GM19238 (cell line): ENCODE results near the gene ITGB4.
"Not testable (repeated sequence)": the region's sequence is repeated elsewhere in the genome, so short reads cannot be mapped to it uniquely, and the experiment has no call there.

ENCODE experiments used
- DNase-seq: peaks from one replicate; pipeline ENCODE4 v3.0.0; 2011; ENCODE audit warnings: low spot score; ENCODE audit not compliant: insufficient read length

ITGB4 gene

DNA sequence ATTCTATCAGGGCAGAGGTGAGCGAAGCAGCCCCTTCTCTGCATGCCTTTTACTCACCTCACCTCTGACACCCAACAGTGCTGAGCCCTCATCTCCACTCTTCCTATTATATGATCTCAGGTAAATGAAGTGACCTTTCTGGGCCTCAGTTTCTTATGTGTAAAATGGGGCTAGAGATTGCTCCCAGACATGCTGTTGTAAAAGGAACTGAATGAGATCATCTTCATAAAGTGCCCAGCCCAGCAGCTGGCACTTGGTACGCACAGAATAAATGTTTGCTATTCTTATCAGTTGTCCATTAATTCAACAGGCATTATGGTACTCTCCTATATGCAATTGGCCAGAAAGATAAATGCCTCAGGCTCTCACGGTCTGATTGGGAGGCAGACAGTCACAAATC, 48.3 kb downstream of the ITGB4 start:
- DNase-seq, result no peak

DNA sequence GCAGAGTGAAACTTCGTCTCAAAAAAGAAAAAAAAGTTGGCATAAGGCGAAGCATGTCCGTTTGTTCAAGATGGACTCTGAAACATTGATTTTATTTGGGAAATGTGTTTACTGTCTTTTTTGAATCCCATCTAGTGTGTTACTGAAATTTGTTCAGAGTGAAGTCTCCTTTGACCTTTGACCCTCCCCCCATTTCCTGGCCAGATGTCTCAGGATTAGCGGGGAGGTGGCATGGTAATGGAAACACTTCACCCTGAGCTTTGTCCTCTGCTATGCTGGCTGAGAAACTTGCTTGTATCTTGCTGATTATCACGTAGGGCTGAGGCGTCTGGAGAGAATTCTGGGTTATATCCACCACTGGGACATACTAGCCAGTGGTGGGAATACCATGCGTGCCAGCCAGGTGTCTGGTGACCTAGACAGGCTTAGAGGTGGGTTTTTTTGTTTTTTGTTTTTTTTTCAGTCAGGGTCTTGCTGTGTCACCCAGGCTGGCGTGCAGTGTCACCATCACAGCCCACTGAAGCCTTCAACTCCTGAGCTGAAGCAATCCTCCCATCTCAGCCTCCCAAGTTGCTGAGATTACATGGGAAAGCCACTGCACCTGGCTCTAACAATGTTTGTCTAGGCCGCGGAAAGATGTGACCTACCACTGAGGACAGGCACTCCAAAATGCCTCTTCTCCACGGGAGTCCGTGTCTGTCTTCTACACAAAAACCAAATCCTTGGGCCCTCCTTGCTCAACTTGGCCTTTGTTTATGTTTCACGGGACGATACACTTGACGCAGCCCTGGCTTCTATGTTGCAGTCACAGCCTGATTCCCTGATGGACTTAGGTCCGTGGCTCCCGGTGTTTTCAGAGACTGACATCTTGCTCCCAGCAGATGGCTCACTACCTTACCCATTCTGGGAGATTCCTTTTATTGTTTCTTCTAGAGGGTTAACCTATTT, 50.3 kb downstream of the ITGB4 start:
- DNase-seq, result no peak

DNA sequence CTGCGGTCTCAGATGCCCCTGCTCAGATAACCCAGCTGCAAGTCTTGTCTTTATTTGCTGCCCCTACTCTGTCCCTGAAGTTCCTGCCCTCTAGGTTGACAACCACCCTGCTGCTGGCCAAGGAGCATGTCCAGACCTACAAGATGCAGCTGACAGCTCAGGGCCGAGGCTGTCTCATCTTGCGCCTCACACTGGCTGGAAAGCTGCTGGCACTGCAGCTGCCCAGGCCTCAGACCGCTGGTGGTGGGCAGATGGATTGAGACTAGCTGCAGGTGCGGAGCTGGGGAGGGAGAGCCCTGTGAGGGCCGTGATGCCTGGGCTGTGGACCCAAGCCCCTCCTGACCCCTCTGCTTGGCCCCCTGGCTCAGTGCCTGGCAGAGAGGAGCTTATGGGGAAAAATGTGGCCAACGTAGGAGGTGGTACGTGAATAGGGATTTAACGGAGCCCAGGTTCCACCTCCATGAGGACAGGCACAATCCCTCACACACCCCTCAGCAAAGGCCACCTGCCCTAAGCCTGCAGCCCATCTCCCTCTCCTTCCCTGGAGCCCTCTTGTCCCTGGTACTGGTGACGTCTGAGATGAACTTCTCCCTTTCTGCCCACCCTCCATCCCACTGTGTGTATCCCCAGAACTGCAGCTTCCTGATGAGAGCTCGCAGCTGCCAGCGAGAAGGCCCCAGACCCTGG, 52.0 kb downstream of the ITGB4 start:
- DNase-seq, result no peak

DNA sequence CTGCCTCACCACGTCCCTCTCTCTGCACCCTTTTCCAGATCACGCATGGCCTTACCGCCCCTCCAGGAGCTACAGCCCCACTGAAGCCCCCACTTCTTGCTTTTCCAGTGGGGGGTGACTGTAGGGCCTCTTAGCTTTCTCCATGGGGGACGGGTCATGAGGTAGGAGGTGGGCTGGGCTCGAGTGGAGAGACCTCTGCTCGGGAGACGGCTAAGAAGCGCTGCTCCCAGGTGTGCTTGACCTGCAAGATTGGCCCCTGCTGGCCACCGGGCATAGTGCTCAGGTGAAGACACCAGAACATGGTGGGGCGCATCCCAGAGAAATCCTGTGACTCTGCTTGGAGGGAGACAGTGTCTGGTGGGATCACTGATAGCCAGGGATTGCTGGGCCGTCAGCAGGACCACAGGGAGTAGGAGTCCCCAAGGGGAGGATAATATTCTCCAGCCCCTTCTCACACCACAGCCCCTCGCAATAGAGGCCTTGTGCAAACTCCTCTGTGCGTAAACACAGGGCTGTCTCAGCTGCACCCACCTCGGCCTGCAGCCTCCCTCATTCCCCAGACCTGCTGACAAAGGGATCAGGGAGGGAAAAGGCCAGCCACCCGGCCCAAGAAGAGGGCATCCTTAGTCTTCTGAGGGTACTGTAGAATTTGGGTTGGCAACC, 52.7 kb downstream of the ITGB4 start:
- DNase-seq, result no peak

DNA sequence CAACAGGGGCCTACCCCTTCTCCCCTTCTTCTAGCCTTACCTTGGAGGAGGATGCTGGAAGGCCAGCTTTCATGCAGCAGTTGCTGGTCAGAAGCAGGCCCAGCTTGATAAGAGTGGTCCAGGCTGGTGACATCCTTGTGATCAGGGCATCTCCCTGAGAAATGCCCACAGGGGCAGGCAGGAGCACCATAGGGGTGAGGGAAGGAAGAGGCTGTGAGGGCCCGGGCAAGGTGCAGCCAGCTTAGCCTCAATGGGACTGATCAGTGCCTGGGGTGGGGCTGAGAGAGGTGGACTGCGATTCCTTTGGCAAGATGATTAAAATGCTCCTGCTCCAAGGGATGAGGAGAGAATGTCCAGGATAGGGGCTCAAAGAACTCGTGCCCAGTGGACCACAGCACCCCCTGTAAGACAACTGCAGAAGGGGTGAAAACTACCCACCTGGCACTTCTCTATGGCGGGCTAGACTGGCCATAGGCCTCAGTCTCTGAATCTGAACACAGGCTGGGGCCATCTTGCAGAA, 53.3 kb downstream of the ITGB4 start:
- DNase-seq, result no peak

DNA sequence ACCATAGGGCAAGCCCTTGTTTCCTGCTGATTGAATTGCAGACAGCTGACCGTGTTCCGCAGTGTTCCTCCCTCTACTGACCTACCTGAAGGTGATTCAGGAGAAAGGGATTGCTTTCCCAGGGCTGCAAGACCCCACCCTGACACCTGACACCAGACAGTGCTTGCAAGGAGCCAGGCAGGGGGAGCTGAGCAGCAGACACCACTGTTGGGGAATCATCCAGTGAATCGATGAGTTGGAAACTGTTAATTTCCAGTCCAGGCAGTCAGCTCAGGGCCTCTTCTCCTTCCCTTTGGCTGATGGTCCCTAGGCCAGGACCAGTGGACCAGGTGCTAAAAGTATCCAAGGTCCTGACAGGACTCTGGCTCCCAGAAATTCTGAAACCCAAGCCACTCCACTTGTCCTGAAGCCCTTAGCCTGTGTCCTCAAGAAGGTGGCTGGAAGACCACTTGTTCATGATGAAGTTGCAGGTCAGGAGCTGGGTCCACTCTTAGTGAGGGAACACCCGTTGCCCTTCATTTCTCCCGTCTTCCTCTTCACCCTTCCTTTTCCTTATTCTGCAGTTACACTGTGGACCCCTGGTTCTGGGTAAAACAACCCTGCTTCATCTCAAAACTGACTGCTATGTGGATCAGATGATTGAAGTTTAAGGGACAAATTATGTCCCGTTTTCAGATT, 53.9 kb downstream of the ITGB4 start:
- no peak for DNase-seq

DNA sequence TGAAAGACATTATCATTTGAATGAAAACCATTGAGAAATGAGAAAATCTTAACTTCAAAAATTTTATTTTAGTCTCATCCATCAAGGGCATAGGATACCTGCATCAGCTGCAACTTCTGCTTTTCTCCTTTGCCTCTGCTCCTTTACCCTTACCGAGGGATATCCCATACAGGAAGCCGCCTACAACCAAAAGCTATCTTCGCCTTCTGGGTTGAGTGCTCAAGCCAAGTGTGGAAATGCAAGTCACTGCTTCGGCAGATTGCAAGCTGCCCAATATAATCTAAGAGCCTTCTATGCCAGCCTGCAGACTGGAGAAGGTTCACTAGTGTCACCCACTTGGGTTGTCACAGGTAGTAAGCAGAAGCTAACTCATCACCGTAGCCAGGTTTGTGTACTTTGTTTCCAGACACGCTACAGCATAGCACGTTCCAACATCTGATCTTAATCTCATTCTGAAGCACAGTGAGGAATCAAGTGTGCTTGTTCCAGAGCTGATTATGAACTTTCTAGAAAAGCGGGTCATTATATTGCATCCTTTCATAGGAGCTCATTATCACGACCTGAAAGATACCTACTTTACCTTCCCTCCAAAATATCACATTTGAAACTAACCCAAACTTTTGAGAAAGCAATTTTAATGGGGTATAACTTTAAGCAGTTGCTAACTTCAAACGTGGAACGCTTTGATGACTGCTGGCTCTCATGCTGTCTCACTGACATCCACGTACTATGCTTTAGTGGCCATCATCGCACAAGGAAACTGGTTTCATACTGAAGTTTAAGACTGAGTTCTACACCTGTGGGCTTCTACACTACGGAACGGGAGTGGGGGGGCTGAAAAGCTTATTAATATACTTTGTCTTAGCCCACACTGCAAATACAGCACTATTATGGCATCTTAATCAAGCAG, 55.4 kb downstream of the ITGB4 start:
- no peak for DNase-seq

DNA sequence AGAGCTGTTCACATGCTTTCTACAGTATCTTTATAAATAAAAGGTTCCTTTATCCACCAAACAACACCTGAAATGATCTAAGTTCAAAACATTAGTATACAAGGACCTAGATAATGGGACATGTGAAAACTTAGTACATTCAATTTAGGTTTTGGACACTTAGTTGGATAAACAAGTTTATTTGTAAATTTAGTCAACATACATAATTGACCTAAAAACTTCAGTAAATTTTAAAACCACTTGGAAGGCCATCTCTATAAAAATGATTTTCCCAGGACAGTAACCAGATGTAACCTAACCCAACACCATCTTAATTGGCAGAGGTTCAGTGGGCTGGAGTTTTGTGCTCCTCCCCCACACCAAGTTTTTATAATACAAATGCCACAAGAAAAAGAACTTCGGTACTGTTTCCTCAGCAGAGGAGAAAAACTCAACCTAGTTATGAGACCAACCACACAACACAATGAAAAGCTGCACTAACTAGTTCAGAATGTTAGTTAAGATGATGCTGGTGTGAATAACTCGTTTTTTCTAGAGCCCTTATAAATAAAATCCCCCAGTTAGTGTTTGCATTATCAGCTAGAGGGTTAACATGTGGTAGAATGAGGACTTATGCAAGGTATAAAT, 56.1 kb downstream of the ITGB4 start:
- DNase-seq, result no peak

DNA sequence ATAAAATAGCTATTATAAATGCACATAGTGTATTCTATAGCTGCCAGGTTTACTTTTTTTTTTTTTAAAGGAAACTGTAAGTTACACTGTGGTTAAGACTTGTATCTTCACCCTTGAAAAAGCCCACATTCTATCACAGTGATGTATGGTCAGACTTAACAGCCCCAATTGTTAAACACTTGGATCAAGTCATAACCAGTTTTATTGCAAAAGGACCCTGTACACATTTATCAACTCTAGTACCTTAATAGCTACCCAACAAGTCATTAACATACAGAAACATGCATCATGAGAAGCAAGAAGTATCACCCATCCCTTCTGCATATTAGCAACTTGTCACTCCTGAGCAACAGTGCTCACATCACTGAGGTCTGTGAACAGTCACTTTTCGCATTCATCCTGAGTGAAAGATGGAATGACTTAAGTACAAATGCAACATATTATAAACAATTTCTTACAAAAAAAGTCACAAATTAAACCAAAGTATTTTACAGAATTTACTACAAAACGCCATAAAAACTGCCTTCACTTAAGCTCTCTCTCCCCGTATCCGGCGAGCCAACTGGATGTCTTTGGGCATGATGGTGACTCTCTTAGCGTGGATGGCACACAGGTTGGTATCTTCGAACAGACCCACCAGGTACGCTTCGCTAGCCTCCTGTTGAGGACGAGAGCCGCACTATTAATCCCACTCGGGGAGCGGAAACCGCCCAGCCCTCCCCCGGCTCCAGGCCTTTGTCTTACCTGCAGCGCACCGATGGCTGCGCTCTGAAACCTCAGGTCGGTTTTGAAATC, 57.0 kb downstream of the ITGB4 start:
- DNase-seq, result not testable (repeated sequence)

DNA sequence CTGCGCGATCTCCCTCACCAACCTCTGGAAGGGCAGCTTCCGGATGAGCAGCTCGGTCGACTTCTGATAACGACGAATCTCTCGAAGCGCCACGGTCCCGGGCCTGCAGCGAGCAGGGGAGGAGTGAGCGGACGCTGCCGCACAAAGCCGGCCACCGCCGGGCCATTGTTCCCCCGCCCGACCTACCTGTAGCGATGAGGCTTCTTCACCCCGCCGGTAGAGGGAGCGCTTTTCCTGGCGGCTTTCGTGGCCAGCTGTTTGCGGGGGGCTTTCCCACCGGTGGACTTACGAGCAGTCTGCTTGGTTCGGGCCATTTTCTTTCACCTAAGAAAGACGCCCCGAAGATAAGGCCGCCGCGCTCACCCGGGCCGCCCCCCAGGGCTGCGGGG, 57.6 kb downstream of the ITGB4 start:
- DNase-seq, result no peak

DNA sequence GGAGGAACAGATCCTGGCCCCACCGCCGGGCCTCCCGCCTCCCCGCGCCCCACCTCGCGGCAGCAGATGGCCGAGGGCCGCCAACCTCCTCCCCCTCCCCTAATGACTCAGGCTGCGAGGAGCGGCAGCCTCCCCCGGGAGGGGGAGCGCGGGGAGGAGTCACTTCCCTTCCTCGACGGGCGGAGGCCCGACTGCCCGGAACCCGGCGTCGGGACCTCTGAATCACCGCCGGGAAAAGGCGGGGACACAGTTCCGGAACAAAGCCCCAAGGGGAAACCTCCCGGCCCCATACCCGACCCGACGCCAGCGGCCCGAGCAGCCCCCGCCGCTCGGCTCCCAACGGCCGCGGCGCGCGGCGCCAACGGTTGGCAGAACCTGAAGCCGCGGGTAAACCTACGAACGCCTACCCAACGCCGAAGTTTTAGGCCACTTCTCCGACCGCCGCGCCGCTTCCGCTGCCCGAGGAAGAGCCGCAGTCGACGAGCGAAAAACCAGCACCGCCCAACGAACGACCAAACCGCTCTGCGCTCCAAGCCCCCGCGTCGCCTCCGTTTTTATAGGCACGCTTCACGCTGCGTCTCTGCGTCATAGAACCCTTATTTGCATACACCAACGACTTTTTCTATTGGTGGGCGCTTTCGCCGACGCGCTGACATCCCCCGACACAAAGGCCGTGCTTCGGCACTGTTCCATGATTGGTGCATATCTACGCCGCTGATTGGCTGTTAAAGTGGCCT, 58.2 kb downstream of the ITGB4 start:
- peak; percentile 92 for DNase-seq

DNA sequence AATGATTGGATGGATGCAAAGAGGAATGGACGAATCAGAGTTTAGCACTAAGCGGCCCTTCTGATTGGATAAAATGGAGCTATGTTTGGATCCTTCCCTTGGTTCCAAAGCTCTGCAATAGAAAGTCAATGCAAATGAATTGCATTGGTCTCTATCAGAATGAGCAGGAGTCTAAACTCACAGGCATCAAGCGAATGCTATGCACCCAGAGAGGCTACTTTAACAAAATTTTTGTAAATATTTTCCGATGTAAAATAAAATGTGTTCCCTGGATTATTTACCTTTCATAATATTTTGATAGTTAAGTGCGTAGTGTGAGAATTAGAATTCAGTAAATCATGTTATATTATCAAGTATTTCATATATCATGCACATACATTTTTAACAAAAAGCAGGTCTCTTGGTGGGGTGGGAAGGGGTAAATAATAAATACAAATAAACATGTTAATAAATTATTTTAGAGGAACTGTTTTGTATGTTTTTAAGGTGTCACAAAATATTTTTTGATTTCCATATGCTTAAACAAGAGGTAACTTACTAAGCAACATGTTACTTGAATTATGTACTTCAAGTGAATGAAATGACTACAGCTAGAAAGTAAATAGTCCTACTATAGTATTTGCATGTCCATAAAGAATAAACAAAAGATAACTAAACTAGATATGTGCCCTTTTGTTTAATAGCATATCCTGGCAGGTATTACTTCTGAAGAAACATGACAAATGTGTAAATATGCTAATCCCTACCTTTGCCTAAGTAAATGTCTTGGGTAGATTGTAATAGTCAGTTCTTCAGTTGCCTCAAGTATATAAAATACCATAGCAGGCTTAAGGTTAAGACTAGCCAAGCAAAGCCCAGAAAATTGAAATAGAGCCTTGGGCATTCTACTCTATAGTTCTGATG, 59.0 kb downstream of the ITGB4 start:
- DNase-seq, result no peak

DNA sequence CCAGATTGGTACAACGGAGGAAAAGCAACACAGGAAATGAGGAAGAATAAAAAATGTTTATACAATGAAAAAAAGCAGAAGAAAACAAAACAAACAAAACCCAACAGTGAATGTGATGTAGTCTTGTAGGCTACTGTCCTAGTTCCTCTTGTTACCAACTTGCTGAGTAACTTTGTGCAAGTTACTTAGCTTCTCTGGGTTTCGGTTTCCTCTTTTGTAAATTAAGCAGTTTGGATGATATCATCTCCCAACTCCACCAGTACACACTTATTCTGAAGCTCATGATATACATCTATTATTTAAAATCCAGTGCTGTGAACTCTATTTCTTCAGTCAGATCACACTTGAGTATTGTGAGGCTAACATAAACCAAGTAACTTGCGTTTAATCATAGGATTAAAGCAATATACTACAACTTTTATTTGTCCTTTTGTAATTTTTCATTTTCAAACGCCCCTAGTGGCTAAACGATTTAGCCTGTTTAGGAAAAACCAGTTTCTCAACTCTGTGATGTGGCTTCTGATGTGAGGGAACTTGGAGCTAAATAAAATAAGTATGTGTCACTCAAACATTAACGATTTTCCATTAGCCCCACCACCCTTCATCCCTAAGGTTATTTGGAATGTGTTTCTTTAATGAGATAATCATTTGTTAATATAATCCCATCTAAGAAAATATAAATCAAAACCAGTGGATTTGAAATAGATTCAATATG, 62.0 kb downstream of the ITGB4 start:
- DNase-seq, result no peak

DNA sequence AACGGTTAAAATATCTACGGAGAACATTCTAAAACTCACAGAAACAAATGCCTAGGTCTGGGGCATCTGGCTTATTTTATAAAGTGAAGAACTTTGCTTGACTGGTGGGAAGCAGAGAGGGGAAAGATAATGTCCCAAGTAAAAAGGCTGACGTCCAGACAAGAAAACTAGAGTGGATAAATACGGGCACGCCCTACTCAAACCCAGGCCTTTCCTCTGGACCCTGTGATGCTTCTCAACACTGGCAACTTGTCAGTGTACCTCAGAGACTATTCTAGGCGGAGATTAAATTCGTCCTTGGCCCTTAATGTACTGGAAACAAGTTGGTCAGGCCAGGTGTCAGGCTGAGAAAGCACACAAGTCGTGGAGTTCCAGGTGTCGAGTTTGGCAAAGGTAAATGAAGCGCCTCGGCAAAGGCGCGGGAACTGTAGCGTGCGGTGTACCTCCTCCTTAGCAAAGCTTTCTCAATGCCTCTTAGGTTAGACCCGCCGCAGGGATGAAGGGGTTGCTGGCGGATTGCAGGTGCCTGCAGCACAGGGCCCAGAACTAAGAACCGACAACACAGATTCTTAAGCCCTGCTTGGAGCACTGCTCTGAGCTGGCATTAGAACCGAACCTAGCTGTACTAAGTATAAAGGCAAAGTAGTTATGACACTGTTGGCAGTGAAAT, 62.7 kb downstream of the ITGB4 start:
- no peak for DNase-seq

DNA sequence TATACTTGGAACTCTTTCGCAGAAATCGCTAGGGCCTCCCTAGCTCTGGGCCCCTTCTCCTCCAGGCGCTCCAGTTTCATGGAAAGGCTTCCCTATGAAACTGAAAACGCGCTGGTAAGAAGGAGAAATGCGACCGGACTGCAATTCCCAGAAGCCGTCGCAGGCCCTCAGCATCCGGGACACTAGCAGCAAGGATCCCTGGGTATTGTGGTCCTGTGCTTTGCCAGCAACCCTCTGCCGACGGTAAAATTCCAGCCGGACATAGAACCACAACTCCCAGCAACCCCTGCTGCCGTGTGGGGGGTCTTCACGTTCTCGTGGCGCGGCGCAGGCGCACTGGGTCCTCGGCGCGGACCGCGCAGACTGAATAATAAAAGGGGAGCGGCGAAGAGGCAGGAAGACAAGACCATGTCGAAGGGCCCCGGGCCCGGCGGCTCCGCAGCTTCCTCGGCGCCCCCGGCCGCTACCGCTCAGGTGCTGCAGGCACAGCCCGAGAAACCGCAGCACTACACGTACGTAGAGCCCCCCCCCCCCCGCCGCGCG, 63.3 kb downstream of the ITGB4 start, which contains the start of gene UNK:
Gene UNK, plus strand, starts transcription at position 334 of the 543 bp plus-strand sequence. Its CDS starts 75 bp downstream, at position 409.
- DNase-seq, result peak; percentile 82
